Measurements from ENCODE around the gene ARHGEF39.
"Not testable (repeated sequence)": the region's sequence is repeated elsewhere in the genome, so short reads cannot be mapped to it uniquely, and the experiment has no call there.

Gene ARHGEF39

GRCh38 chr9:35616681-35617459 is 48.1 kb downstream of the ARHGEF39 start:
- DNase-seq: peak; percentile 22

GRCh38 chr9:35615981-35616680 is 48.9 kb downstream of the ARHGEF39 start:
- DNase-seq: peak; percentile 91

- DNase-seq: peak; percentile 47
Observed at GRCh38 chr9:35612843-35613242, 52.2 kb downstream of the ARHGEF39 start.

GRCh38 chr9:35612066-35612465 is 52.9 kb downstream of the ARHGEF39 start:
- DNase-seq: not testable (repeated sequence)

- DNase-seq: peak; percentile 56
Observed at GRCh38 chr9:35611230-35611797, 53.7 kb downstream of the ARHGEF39 start.

- no peak for DNase-seq
Observed at GRCh38 chr9:35609820-35610163, 55.2 kb downstream of the ARHGEF39 start.
